Bladder microvascular endothelial cell (primary cell): ENCODE data around the gene PBX4. TPM values are rescaled to one million over a fixed set of nuclear protein-coding genes. Genes with fewer than 3 reads are reported as not detected.

ENCODE experiments used
- total RNA-seq: library from RNA; depleted of rRNA; stranded (reverse); fragments of >200 nt; gene quantifications from 2 replicates; pipeline ENCODE4 v1.2.3, GENCODE V29; 2014

Gene PBX4, protein sequence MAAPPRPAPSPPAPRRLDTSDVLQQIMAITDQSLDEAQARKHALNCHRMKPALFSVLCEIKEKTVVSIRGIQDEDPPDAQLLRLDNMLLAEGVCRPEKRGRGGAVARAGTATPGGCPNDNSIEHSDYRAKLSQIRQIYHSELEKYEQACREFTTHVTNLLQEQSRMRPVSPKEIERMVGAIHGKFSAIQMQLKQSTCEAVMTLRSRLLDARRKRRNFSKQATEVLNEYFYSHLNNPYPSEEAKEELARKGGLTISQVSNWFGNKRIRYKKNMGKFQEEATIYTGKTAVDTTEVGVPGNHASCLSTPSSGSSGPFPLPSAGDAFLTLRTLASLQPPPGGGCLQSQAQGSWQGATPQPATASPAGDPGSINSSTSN
- 0.06 TPM in 1 of 2 replicates, not detected in the other for total RNA-seq

DNA sequence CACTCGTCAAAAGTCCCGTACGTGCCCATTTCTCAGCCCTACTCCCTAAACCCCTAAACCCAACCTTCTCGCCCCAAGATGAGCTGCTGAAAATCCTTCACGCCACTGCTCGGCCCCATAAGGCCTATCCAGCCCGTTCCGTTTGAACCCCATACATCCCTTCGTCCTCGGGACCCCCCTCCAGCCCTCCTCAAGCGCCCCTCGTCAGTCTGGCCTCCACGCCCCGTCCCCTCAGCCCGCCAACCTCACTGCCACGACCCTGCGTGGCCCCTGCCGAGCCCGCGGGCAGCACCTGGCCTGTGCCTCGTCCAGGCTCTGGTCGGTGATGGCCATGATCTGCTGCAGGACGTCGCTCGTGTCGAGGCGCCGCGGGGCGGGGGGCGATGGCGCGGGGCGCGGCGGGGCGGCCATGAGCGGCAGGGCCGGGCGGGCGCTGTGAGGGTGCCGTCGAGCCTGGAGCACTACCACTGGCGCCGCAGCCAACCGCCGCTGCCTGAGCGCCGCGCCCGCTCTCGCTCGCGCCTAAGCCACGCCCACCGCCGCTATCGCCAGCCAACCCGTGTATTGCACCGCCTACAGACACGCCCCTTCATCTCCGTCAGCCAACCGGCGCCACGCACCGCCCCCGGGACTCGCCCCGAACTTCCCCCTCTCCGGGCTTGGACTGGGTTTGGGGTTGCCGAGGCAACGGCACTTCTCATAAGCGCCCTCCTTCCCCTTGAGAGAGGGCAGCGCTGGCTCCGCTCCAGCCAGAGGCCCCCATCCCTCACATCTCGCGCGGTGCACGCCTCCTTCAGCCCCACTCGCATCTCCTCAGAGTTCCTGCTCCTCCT, at the start of gene PBX4:
Gene PBX4, minus strand, starts transcription at position 469 of the 833 bp plus-strand sequence. Its CDS starts 58 bp downstream, at position 411.

DNA sequence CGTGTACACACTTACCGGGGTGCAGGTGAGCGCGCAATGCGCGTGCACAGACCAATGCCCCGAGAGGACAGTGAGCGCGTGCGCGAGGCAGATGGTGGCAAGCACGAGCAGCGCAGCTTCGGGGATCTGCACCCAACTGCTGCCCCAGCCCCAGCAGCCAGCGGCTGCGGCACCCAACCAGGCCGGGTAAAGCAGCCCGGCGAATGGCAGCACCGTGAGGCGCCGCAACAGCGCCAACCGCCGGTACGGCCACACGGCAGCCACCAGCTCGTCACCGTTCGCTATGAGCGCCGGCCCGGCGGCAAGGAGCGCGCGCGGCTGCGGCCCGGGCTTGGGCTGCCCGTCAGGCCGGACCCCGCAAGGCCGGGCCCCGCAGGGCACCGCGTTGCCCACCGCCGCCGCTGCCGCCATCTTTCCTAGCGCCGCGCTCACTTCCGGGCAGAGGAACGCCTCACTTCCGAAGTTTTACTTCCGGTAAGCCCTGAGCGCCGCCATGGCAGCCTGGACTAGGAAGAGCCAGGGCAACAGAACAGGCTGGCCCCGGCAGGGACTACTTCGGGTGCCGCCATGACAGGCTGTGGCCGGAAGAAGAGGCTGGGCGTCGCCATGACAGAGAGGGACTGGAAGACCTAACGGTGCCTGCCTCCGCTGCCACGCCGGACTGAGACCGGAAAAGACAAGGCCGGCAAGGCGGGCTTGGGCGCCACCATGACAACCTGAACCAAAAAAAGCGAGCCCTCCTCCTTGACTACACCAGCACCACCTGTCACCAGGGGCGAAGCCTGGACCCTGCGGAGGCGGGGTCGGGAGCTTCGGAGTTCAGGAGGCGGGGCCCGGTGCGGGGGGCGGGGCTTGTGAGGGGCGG, 45.0 kb upstream of the PBX4 start, which contains the start of gene ATP13A1:
Gene ATP13A1, minus strand, starts transcription at position 421 of the 865 bp plus-strand sequence. Its CDS starts 10 bp downstream, at position 411.

DNA sequence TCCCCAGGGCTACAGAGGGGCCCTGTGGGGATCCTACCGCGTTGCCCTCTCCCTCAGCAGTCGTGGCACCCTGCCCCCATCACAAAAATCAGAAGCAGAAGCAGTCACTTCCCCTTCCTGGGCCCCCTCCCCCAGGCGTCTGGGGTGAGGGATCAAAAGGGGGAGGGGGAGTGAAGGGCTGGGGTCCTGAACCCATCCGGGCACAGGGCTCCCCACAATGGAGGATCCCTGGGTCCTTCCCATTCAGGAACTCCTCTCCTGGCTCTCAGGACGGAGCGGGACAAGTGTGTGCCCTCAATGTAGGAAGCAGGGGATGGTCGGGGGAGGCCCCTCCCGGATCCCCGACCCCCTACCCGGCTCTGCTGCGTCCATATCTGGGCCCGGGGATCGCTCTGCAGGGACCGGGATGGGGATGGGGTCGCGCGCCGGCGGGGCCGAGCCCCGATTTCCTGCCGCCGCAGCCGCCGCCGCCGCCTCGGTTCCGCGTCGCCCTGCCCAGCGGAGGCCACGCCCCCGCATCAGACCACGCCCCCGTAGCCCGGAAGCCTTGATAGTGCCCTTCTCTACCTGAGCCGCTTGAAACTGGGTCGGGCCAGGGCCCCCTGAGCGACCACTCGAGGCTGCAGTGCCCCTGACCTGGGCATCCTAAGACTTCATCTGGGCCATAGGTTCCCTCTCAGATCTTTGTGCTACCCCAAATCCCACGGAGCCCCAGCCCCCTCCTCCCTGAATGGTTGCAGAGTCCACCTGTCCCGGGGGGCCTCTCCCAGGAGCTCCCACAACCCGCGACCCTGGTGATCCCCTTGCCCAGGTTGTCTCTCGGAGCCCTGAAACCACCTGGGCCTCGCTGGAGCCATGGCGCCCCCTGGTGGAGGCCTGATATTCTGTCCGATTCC, 24.9 kb upstream of the PBX4 start, which contains the start of gene GMIP:
Gene GMIP, minus strand, starts transcription at position 500 of the 896 bp plus-strand sequence. Its CDS starts 128 bp downstream, at position 372.

DNA sequence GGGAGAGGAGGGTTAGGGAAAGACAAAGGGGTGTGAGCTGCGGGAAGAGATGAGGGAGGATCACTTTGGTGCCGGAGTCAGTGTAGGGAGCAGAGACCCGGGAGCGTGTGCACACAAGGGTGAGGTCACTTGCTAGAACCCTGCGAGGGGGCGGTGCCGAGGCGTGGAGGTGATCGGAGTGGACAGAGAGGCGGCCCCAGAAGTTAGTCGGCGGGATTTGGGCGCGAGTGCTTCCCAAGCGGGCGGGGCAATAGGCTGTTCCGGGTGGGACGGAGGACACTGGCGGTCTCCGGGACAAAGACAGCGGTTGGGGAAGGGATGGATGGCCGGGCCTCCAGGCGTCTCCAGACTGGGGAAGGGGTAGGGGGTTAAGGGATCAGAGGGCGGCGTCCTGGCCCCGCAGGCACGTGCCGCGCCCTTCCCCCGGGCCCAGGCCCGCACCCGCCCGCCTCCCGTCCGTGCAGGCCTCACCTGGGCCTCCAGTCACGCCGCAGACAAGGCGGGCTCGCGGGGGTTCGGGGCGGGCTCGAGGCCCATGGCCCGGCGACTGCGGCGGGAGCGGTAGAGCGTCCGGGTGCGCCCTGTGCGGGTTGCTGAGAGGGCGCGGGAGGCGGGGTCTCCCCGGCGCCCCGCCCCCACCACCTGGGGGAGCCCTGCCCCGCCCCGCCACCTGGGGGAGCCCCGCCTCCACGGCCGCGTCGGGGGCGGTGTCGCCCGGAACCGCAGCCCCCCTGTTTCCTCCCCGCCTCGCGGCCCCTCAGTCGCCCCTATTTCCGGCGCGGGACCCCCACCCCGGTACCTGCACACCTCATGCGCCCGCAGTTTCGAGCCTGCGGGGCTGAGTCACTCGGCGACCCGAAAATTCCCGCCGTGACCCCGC, 9.4 kb upstream of the PBX4 start, which contains the start of gene LPAR2:
Gene LPAR2, minus strand, starts transcription at position 600 of the 880 bp plus-strand sequence. CDS start 945 bp downstream, outside the sequence.

DNA sequence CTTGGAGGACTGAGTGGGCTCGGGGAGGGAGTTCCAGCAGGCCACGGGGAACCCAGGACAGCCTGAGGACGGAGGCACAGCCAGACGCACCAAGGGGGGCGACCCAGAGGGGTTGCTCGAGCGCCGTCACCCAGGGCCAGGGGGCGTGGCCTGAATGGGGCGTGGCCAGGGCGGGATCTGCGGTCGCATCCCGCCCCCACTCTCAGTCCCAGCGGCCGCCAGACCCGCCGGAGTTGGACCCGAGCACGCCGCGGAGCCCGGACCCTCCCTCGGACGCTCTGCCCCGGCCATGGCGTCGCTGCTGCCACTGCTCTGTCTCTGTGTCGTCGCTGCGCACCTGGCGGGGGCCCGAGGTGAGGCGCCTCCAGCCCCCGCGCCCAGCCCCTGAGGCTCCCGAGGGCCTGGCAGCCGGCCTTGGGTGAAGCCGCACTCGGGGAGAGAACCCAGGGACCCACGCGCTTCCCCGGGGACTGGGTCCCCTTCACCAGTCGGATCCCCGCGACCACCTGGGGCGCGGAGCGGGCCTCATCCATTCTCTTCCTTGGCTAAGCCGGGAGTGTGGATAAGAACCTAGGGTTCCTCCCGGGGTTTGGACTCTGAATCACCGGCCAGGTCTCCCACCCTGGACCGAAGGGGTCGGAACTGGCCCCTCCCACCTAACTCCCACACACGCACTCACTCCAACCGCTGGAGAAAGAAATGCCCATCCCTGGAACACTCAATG, 80.3 kb downstream of the PBX4 start, which contains the start of gene CILP2:
Gene CILP2, plus strand, starts transcription at position 205 of the 724 bp plus-strand sequence. Its CDS starts 85 bp downstream, at position 290.

DNA sequence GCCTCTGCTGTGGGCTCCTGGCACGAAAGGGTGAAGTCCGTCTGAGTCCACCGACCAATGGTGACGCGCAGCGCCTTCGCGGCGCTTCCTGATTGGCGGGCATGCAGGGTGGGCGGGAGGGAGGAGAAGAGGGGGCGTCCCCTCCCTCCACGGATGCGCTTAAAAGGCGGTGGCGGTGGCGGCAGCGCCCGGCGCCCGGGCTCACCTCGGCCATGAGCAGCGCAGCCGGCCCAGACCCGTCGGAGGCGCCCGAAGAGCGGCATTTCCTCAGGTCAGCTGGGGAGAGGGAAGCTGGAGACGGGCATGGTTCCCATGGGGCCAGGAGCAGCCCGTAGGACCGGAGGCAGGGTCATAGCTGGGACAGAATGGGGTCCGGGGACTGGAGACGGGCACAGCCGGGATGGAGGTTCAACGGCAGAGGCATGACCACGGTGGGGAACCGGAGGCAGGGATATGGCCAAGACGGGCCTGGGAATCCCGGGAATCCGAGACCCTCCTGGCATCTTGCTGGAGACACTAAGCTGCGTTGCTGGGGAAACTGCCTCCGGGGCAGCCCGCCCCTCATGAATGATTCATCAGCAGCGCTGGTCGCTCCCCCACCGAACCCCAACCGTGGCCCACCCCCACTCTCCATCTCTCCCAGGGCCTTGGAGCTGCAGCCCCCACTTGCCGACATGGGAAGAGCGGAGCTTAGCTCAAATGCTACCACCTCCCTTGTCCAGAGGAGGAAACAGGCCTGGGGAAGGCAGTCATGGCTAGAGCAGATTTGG, 89.6 kb downstream of the PBX4 start, which contains the start of gene YJEFN3:
Gene YJEFN3, plus strand, starts transcription at position 191 of the 770 bp plus-strand sequence. Its CDS starts 22 bp downstream, at position 213.

DNA sequence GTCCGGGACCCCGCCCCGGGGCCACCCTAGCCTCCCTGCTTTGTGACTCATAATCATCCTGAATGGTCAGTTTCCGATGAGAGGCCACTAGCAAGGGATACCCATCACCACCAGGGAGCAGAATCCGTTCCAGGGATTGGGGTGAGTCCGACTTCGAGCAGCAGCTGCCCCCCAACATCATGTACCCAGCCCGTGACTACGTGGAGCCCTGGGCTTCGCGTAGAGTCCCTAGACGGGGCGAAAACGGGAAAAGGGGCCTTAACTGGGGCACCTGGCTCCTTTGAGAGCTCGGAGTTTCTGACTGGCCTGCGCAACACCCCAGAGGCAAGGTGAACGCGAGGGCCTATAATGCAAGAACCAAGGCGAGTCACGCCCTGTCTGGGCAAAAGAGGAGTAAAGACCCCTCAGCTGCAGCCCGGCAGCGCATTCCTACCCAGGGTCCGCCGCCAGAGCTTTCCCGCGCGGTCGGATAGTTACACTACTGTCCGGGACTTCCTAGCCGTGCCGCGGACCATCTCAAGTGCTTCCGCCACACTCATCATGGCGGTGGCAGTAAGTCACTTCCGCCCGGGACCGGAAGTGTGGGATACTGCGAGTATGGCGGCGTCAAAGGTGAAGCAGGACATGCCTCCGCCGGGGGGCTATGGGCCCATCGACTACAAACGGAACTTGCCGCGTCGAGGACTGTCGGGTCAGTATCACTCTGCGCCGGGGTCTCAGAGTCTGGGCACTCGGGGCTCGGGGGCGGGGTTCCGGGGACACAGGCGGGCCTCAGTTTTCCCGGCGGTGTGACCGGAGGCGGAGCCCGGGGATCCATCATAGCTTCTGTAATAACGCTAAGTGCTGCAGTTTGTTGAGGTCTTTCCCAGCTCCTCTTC, 102.6 kb downstream of the PBX4 start, which contains the start of gene NDUFA13:
Gene NDUFA13, plus strand, starts transcription at position 584 of the 878 bp plus-strand sequence. Its CDS starts 14 bp downstream, at position 598.

DNA sequence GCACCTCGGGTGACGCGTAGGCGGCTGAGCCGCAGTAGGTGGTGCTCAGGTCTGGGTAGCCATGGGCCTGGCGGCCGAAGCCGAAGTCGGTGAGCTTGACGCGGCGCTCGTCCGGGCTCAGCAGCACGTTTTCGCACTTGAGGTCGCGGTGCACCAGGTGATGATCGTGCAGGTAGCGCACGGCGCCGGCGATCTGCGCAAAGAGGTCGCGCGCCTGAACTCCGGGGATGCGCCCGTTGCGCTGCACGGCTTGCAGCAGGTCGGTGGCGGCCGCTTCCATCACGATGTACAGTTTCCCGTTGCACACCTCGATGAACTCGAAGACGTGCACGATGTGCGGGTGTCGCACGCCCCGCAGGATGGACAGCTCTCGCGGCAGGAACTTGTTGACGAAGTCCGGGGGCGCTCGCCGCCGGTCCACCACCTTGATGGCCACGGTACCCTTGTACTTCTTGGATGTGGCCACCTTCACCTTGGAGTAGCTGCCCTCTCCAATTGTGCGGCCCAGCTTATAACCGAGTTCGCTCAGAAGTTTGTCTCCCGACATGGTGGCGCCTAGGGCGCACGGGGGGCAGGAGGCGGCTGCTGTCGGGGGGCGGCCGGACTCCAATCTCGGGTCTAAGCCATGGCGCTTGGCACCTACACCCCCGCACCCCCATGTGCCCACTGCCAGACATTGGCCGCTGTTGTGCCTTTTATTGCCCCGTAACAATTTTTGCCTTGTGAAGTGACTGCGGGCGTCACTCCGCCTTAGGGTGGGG, 103.4 kb downstream of the PBX4 start, which contains the start of gene TSSK6:
Gene TSSK6, minus strand, starts transcription at position 668 of the 761 bp plus-strand sequence. Its CDS starts 121 bp downstream, at position 547.

Other genes with a start within 250 kb of the PBX4 start
- gene GATAD2A, start 213.0 kb downstream of the PBX4 start, total RNA-seq, result 32.9 and 70.2 TPM in 2 replicates
- gene TSSK6, start 103.1 kb downstream of the PBX4 start, total RNA-seq, result 1.0 and 1.3 TPM in 2 replicates
- 183 and 201 TPM in 2 replicates for gene NDUFA13, start 102.5 kb downstream of the PBX4 start, total RNA-seq
- 0.31 TPM in 1 of 2 replicates, not detected in the other for gene YJEFN3, start 89.8 kb downstream of the PBX4 start, total RNA-seq
- under 0.01 TPM in 1 of 2 replicates, not detected in the other for gene CILP2, start 80.4 kb downstream of the PBX4 start, total RNA-seq
- gene LPAR2, start 9.5 kb upstream of the PBX4 start, total RNA-seq, result 0.16 and 1.2 TPM in 2 replicates
- gene GMIP, start 25.0 kb upstream of the PBX4 start, total RNA-seq, result 5.5 and 9.8 TPM in 2 replicates
- gene ATP13A1, start 45.0 kb upstream of the PBX4 start, total RNA-seq, result 18.6 and 37.9 TPM in 2 replicates
- gene ZNF101, start 50.2 kb upstream of the PBX4 start, total RNA-seq, result 9.7 and 13.0 TPM in 2 replicates
- 3.4 and 5.3 TPM in 2 replicates for gene ZNF14, start 114.4 kb upstream of the PBX4 start, total RNA-seq
- 5.7 and 13.2 TPM in 2 replicates for gene ZNF506, start 203.1 kb upstream of the PBX4 start, total RNA-seq
- gene ZNF253, start 247.2 kb upstream of the PBX4 start, total RNA-seq, result 2.3 and 4.3 TPM in 2 replicates